ENCODE results near the gene COL23A1. TPM values are rescaled to one million over a fixed set of nuclear protein-coding genes. Genes with fewer than 3 reads are reported as not detected.

COL23A1 gene
- total RNA-seq, 4 donors from 2014 or later: 0.83 to 1.8 (median 1.5) TPM

DNA sequence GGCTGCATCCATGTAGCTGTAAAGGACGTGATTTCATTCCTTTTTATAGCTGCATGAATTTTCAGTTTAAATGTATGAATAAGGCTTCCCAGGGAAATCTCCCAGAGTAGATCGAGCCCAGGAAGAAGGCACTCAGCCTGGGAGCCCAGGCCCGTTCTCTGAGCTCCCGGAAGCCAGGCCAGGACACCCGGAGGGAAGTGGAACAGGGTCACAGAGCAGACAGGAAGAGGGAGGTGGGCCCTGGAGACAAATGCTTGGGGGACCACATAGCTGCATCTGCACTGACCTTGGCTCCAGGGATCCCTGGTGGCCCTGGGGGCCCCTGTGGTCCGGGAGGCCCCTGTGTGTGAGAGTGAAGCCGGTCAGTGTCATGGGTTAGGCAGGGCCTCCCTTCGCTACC is 337.9 kb downstream of the COL23A1 start:
- no peak for DNase-seq (ENCODE audit: extremely low spot score)
- Histone ChIP-seq H3K36me3 (no peaks in the 10 kb centered on the region), H3K4me3 (no peak overlapping the region), H3K27me3 (peaks cover 0 to 6% (median 0%) of the 10 kb centered on the region in 4 donors), H3K9me3 (no peaks in the 10 kb centered on the region), H3K27ac (replicated peaks in 1 of 4) (no peak overlapping the region), H3K4me1 (peaks cover 0 to 6% (median 0%) of the 10 kb centered on the region in 4 donors)
- 73% methylated on average over 5 of the region's 8 CpGs for WGBS
- intact Hi-C loops (cut with DNase I): no loop called here
- no peak for TF ChIP-seq CTCF (IDR thresholded peaks at IDR 0.05)
- no peak for TF ChIP-seq POLR2AphosphoS5 (IDR thresholded peaks at IDR 0.05)
- no peak for TF ChIP-seq EP300 (IDR thresholded peaks at IDR 0.05)
- no peak for TF ChIP-seq POLR2A (IDR thresholded peaks at IDR 0.05; ENCODE audit: low read depth)

DNA sequence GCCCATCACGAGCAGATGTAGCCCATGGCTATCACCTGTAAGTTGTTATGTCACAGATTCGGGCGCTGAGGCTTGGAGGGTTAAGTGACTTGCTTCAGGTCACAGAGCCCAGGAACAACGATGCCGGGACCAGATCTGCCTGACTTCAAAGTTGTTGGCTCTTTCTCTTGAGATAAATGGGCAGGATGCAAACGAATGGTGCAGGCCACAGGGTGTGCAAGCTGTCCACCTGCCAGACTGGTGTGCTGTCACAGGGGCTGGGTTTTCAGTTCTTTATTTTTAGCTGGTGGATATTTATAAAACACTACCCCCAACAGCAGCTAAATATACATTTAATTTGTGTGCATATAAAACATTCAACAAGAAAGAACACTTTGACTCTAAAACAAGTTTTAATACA is 339.9 kb downstream of the COL23A1 start:
- Histone ChIP-seq H3K27ac (replicated peaks in 1 of 4) (no peak overlapping the region), H3K4me1 (peaks cover 0 to 6% (median 0%) of the 10 kb centered on the region in 4 donors), H3K27me3 (peaks cover 0 to 12% (median 0%) of the 10 kb centered on the region in 4 donors), H3K4me3 (no peak overlapping the region), H3K36me3 (no peaks in the 10 kb centered on the region), H3K9me3 (no peaks in the 10 kb centered on the region)
- intact Hi-C loops (cut with DNase I): no loop called here
- no peak for TF ChIP-seq CTCF (IDR thresholded peaks at IDR 0.05)
- no peak for TF ChIP-seq EP300 (IDR thresholded peaks at IDR 0.05)
- TF ChIP-seq POLR2AphosphoS5 (IDR thresholded peaks at IDR 0.05): no peak
- no peak for TF ChIP-seq POLR2A (IDR thresholded peaks at IDR 0.05; ENCODE audit: low read depth)
- 83% methylated on average over 5 of the region's 6 CpGs for WGBS
- DNase-seq (ENCODE audit: extremely low spot score): no peak

DNA sequence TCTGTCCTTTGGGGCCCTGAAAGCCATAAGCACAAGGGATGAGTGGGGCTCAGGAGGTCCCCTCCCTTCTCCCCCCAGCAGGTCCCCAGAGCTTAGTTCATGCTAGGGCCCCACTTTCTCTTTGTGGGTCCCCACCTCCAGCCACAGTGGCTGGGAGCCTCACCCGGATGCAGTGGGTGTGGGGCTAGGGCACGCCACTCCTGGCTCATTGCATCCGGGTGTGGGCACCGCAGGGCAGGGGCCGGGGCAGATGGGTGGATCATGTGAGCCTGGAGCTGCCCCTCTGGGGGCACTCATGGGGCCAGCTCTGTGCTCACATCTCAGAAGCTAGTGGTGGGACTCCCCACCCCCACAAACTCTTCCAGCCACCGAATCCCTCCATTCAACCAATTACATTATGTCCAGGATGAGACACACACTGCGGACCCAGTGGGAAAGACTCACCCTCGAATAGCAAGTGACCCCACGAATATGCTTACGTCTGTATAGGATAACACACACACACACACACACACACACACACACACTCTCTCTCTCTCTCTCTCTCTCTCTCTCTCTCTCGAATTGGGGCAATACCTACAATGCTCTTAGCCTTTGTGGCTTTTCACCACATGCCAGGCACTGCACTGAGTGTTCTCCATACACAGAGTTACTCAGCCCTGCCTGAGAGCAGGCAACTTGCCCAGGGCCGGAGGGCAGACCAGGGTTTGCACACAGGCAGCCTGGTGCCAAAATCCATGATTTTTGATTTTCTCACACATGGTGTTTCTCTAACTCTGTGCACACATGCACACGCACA is 340.8 kb downstream of the COL23A1 start:
- peaks cover 0 to 12% (median 0%) of the 10 kb centered on the region in 4 donors for H3K27me3 ChIP-seq
- DNase-seq (ENCODE audit: extremely low spot score): no peak
- TF ChIP-seq CTCF (IDR thresholded peaks at IDR 0.05) (no peak), POLR2AphosphoS5 (IDR thresholded peaks at IDR 0.05) (no peak), POLR2A (IDR thresholded peaks at IDR 0.05; ENCODE audit: low read depth) (no peak), EP300 (IDR thresholded peaks at IDR 0.05) (no peak)

DNA sequence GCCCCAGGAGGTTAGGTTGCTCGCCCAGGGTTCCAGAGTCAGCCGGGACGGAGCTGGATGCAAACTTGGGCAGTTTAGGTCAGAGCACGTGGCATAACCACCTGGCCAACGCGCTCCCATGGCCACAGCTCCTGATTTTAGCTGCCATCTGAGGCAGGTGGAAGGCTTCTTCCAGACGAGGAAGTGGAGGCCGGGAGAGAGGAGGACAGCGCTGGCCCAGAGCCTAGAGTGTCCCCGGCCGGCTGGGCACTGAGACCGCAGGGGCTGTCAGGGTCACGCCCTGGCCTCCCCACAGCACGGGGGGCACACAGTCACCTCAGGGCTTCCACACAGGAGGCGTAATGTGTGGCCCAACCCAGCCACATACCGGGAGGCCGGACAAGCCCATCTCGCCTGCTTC is 341.4 kb downstream of the COL23A1 start:
- WGBS: 73% methylated on average over 12 of the region's 18 CpGs
- TF ChIP-seq POLR2A (IDR thresholded peaks at IDR 0.05; ENCODE audit: low read depth) (no peak), EP300 (IDR thresholded peaks at IDR 0.05) (no peak), POLR2AphosphoS5 (IDR thresholded peaks at IDR 0.05) (no peak), CTCF (IDR thresholded peaks at IDR 0.05) (no peak)
- intact Hi-C loops (cut with DNase I): no loop called here
- Histone ChIP-seq H3K27me3 (peaks cover 0 to 12% (median 0%) of the 10 kb centered on the region in 4 donors), H3K4me1 (peaks cover 0 to 6% (median 0%) of the 10 kb centered on the region in 4 donors), H3K36me3 (no peaks in the 10 kb centered on the region), H3K4me3 (no peak overlapping the region), H3K9me3 (no peaks in the 10 kb centered on the region), H3K27ac (replicated peaks in 1 of 4) (no peak overlapping the region)
- DNase-seq (ENCODE audit: extremely low spot score): no peak

More for the DNA sequence above, 340.8 kb downstream of the COL23A1 start:
- no peak overlapping the region for H3K4me3 ChIP-seq
- H3K27ac ChIP-seq (replicated peaks in 1 of 4): no peak overlapping the region
- H3K4me1 ChIP-seq: peaks cover 0 to 6% (median 0%) of the 10 kb centered on the region in 4 donors
- 78% methylated on average over 7 of the region's 13 CpGs for WGBS
- no peaks in the 10 kb centered on the region for H3K36me3 ChIP-seq
- intact Hi-C loops (cut with DNase I): no loop called here
- no peaks in the 10 kb centered on the region for H3K9me3 ChIP-seq
